Fibroblast of skin of left biceps (primary cell): ENCODE data around the gene OBSCN.
A peak's percentile ranks its signal among the peaks of the same experiment; 100 is the strongest.

Experiments used
- DNase-seq, 2 experiments: peaks; one replicate each; pipeline ENCODE4 v3.0.0-alpha.2; 2013; ENCODE audit warnings: low read depth in 2 of 2

Gene OBSCN

GRCh38 chr1:228368801-228369607, 161.2 kb downstream of the OBSCN start:
- no peak for DNase-seq

GRCh38 chr1:228369608-228370438, 162.0 kb downstream of the OBSCN start:
- DNase-seq = no peak

GRCh38 chr1:228370439-228370940, 162.6 kb downstream of the OBSCN start:
- DNase-seq = no peak

GRCh38 chr1:228370941-228371740, 163.3 kb downstream of the OBSCN start:
- DNase-seq = no peak

GRCh38 chr1:228371741-228372182, 163.9 kb downstream of the OBSCN start:
- no peak for DNase-seq

- DNase-seq = no peak
These were observed 164.5 kb downstream of the OBSCN start for GRCh38 chr1:228372183-228373003.

GRCh38 chr1:228373004-228373680, 165.3 kb downstream of the OBSCN start:
- DNase-seq = no peak

- no peak for DNase-seq
These were observed 166.1 kb downstream of the OBSCN start for GRCh38 chr1:228373681-228374571.

GRCh38 chr1:228374711-228375577, 167.1 kb downstream of the OBSCN start:
- peak; percentile 19 to 24 for DNase-seq

- no peak for DNase-seq
These were observed 167.9 kb downstream of the OBSCN start for GRCh38 chr1:228375578-228376261.

- no peak for DNase-seq
These were observed 168.4 kb downstream of the OBSCN start for GRCh38 chr1:228376262-228376628.

GRCh38 chr1:228376651-228377631, 169.1 kb downstream of the OBSCN start:
- DNase-seq = no peak

GRCh38 chr1:228377664-228378089, 169.8 kb downstream of the OBSCN start:
- DNase-seq = no peak

GRCh38 chr1:228378090-228378872, 170.4 kb downstream of the OBSCN start:
- peak; percentile 21 to 36 for DNase-seq

GRCh38 chr1:228378873-228379460, 171.1 kb downstream of the OBSCN start:
- DNase-seq = no peak
